Measurements from ENCODE around the gene ACTC1. TPM values are rescaled to one million over a fixed set of nuclear protein-coding genes. Genes with fewer than 3 reads are reported as not detected.

The ACTC1 gene
- total RNA-seq, 1 experiment from 2014 or later, result not detected

DNA sequence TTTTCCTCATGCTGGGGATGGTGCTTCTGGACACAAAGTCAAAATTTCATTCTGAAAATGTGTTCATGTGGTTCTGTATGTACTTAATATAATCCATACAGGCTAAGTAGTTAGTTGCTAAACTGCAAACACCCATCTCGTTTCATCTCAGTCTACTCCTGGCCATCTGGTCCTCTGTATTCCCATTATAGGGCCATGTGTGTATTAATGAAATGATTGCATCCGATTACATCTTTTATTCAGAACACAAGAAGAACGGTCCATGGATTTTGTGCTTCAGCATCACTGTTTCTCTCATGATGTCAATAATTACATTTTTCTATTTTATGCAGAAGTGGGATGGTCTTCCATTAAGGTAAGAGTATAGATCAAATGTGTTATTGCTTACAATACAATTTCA, 34.4 kb downstream of the ACTC1 start:
- Mint-ChIP-seq H3K4me1 (ENCODE audit: insufficient read depth, unreplicated experiment) (no peaks in the 10 kb centered on the region), H3K9me3 (ENCODE audit: unreplicated experiment) (no peaks in the 10 kb centered on the region), H3K27ac (ENCODE audit: low read depth, unreplicated experiment) (no peak overlapping the region), H3K27me3 (ENCODE audit: insufficient read depth, unreplicated experiment) (peaks cover 84% of the 10 kb centered on the region), H3K36me3 (ENCODE audit: insufficient read depth, unreplicated experiment) (no peaks in the 10 kb centered on the region), H3K4me3 (ENCODE audit: unreplicated experiment) (no peak overlapping the region)
- ChIA-PET CTCF (interaction anchor here (0.8 kb wide), 1 partner anchor 25 kb away, joined by 3 read pairs; no protein-coding TSS in a partner anchor), POLR2A (no interaction called here)
- intact Hi-C loops (cut with micrococcal nuclease), result no loop called here
- no TSS peak for BruUV-seq (replicated peaks)
- no peak for DNase-seq (ENCODE audit: unreplicated experiment)
- TF ChIP-seq, protein P1, sequence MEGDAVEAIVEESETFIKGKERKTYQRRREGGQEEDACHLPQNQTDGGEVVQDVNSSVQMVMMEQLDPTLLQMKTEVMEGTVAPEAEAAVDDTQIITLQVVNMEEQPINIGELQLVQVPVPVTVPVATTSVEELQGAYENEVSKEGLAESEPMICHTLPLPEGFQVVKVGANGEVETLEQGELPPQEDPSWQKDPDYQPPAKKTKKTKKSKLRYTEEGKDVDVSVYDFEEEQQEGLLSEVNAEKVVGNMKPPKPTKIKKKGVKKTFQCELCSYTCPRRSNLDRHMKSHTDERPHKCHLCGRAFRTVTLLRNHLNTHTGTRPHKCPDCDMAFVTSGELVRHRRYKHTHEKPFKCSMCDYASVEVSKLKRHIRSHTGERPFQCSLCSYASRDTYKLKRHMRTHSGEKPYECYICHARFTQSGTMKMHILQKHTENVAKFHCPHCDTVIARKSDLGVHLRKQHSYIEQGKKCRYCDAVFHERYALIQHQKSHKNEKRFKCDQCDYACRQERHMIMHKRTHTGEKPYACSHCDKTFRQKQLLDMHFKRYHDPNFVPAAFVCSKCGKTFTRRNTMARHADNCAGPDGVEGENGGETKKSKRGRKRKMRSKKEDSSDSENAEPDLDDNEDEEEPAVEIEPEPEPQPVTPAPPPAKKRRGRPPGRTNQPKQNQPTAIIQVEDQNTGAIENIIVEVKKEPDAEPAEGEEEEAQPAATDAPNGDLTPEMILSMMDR (IDR thresholded peaks at IDR 0.05; ENCODE audit: unreplicated experiment), result no peak

DNA sequence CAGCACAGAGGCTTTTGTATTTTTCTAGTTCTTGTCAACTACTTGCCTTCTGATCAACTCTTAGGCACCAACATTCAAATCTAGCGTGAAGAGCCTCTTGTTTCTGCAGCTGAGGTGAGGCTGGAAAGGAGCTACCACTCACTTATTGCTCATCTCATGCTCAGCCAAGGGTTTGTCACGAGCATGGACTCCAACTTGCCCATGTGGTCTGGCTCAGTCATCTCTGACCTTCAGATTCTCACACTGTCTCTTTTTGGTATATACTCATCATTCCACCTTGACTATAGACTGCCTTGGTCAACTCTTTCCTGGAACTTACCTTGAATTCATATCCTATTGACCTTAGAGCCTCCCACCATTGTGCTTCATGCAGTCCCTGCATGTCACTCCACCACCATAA, 35.4 kb downstream of the ACTC1 start:
- DNase-seq (ENCODE audit: unreplicated experiment), result no peak
- intact Hi-C loops (cut with micrococcal nuclease), result no loop called here
- TF ChIP-seq, protein P1 (IDR thresholded peaks at IDR 0.05; ENCODE audit: unreplicated experiment), result no peak
- ChIA-PET POLR2A (interaction anchor here (1.2 kb wide), 1 partner anchor 36 kb away, joined by 3 read pairs; no protein-coding TSS in a partner anchor), CTCF (interaction anchor here (0.8 kb wide), 1 partner anchor 24 kb away, joined by 3 read pairs; no protein-coding TSS in a partner anchor)
- BruUV-seq (replicated peaks), result no TSS peak
- Mint-ChIP-seq H3K4me3 (ENCODE audit: unreplicated experiment) (no peak overlapping the region), H3K27me3 (ENCODE audit: insufficient read depth, unreplicated experiment) (peaks cover 94% of the 10 kb centered on the region), H3K9me3 (ENCODE audit: unreplicated experiment) (no peaks in the 10 kb centered on the region), H3K4me1 (ENCODE audit: insufficient read depth, unreplicated experiment) (no peaks in the 10 kb centered on the region), H3K36me3 (ENCODE audit: insufficient read depth, unreplicated experiment) (no peaks in the 10 kb centered on the region), H3K27ac (ENCODE audit: low read depth, unreplicated experiment) (no peak overlapping the region)

DNA sequence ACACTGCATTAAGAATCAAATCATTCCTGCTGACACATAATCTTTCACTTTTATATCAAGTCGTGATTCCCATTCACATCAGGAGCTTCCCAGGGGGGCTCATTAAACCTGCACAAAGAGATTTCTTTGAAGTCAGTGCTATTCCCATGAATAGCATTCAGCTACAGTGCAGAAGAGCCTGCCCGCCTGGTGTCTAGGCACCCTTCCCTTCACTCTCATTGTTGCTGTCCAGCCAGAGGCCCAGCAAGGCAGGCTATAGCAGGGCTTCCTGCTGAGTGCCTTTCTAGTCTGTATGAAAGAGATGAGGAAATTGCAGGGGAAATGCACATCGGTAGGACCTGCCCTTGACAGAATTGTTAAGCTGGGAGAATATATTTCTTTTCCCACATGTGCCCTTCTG, 36.0 kb downstream of the ACTC1 start:
- POLR2A ChIA-PET, result interaction anchor here (0.5 to 1.2 kb wide), 2 partner anchors 37 to 638 kb away, joined by 3 read pairs; no protein-coding TSS in a partner anchor
- CTCF ChIA-PET, result no interaction called here
- H3K4me1 Mint-ChIP-seq (ENCODE audit: insufficient read depth, unreplicated experiment), result no peaks in the 10 kb centered on the region
- H3K27me3 Mint-ChIP-seq (ENCODE audit: insufficient read depth, unreplicated experiment), result peaks cover 98% of the 10 kb centered on the region
- no peak for DNase-seq (ENCODE audit: unreplicated experiment)
- no peak overlapping the region for H3K4me3 Mint-ChIP-seq (ENCODE audit: unreplicated experiment)
- intact Hi-C loops (cut with micrococcal nuclease), result no loop called here
- TF ChIP-seq, protein P1 (IDR thresholded peaks at IDR 0.05; ENCODE audit: unreplicated experiment), result no peak
- H3K27ac Mint-ChIP-seq (ENCODE audit: low read depth, unreplicated experiment), result no peak overlapping the region
- H3K9me3 Mint-ChIP-seq (ENCODE audit: unreplicated experiment), result no peaks in the 10 kb centered on the region
- no TSS peak for BruUV-seq (replicated peaks)
- H3K36me3 Mint-ChIP-seq (ENCODE audit: insufficient read depth, unreplicated experiment), result no peaks in the 10 kb centered on the region

DNA sequence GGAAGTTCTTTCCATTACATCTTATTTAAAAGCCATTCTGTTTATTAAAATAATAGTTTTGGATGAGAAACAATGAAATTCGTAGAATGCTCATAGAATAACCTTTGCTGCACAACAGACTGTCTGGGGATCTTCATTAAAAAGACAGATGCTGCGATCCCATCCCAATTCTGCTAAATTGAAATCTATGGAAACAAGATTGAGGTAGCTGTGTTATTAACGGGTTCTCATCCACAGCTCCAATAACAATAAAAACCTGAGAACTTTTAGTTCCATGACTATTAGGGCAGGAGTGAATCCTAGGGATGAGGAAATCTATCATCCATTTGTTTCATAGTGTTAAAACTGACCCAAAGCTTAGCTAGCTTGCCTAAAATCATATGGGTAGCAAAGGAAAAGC, 38.1 kb downstream of the ACTC1 start:
- intact Hi-C loops (cut with micrococcal nuclease), result no loop called here
- no TSS peak for BruUV-seq (replicated peaks)
- no peak overlapping the region for H3K4me3 Mint-ChIP-seq (ENCODE audit: unreplicated experiment)
- peaks cover 87% of the 10 kb centered on the region for H3K27me3 Mint-ChIP-seq (ENCODE audit: insufficient read depth, unreplicated experiment)
- CTCF ChIA-PET, result interaction anchor here (1.0 kb wide), 1 partner anchor 163 kb away, joined by 3 read pairs; no protein-coding TSS in a partner anchor
- POLR2A ChIA-PET, result no interaction called here
- DNase-seq (ENCODE audit: unreplicated experiment), result no peak
- H3K36me3 Mint-ChIP-seq (ENCODE audit: insufficient read depth, unreplicated experiment), result no peaks in the 10 kb centered on the region
- TF ChIP-seq, protein P1 (IDR thresholded peaks at IDR 0.05; ENCODE audit: unreplicated experiment), result no peak
- no peaks in the 10 kb centered on the region for H3K9me3 Mint-ChIP-seq (ENCODE audit: unreplicated experiment)
- H3K4me1 Mint-ChIP-seq (ENCODE audit: insufficient read depth, unreplicated experiment), result no peaks in the 10 kb centered on the region
- H3K27ac Mint-ChIP-seq (ENCODE audit: low read depth, unreplicated experiment), result no peak overlapping the region

All from MCF 10A (cell line).